GM21528 (cell line): Measurements from ENCODE around the gene FRRS1L.

Source experiments
- ATAC-seq: cut with Tn5 transposase; IDR thresholded peaks from one replicate; pipeline ENCODE4 v1.9.1; 2021; ENCODE audit warnings: mild to moderate bottlenecking, moderate library complexity; ENCODE audit not compliant: unreplicated experiment, low FRiP score

FRRS1L gene

GRCh38 chr9:109082091-109082620, 84.9 kb downstream of the FRRS1L start:
- no peak for ATAC-seq
